Choroid plexus epithelial cell (primary cell): ENCODE data around the gene NCBP3.
"Not testable (repeated sequence)": the region's sequence is repeated elsewhere in the genome, so short reads cannot be mapped to it uniquely, and the experiment has no call there.

Experiments used
- DNase-seq: peaks from one replicate; pipeline ENCODE4 v3.0.0-alpha.2; 2010; ENCODE audit warnings: low read depth
- H3K4me3 ChIP-seq: 2 replicates; pipeline ENCODE4 v1.5.1; 2011; ENCODE audit warnings: low read depth, mild to moderate bottlenecking, control low read depth, low read length, moderate library complexity
- TF ChIP-seq, protein P1 (sequence below): conservative IDR thresholded peaks from 2 replicates; pipeline ENCODE4 v1.5.1; 2011; ENCODE audit warnings: low read depth, mild to moderate bottlenecking, control low read depth, inconsistent platforms, low read length, moderate library complexity

The NCBP3 gene

DNA sequence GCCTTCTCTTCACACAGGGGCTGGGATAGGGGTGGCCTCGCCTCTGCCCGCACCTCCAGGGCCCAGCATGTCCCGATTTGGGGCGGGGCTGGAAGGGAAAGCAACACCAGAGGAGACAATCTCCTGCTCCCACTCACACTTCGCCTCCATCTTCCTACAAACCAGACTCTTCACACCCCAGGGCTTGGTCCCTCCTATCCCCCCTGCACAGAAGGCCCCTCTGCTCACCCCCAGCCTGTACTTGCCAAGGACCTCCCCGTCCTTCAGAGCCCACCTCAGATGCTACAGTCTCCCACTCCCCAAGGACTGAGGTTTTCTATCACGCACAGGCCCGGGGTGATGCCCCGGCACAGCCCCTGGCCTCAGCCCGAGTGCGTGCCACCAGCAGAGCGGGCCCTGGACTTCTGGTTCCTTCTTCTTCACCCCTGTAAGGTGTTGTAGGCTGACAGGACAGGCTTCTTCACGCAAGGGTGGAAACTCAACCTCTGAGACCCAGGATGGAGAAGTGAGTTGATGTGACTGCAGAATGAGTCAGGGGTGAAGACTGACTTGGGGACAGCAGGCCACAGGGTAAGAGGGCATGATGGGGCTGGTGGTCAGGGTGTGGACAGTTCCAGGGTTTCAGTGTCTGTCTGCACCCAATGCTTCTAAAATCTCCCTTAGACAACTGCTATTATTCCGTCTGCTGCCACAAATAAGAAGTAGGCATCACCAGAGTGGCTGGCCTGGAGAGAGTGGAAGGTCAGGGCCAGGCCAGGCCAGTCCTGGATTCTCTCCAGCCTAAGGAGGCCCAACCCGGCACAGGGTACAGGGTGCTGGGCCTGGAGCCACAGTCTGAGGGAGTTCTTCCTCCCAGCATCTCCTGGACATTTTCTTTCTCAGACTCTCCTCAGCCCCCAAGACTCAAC is 47.5 kb downstream of the NCBP3 start:
- DNase-seq: no peak
- TF ChIP-seq, protein P1, sequence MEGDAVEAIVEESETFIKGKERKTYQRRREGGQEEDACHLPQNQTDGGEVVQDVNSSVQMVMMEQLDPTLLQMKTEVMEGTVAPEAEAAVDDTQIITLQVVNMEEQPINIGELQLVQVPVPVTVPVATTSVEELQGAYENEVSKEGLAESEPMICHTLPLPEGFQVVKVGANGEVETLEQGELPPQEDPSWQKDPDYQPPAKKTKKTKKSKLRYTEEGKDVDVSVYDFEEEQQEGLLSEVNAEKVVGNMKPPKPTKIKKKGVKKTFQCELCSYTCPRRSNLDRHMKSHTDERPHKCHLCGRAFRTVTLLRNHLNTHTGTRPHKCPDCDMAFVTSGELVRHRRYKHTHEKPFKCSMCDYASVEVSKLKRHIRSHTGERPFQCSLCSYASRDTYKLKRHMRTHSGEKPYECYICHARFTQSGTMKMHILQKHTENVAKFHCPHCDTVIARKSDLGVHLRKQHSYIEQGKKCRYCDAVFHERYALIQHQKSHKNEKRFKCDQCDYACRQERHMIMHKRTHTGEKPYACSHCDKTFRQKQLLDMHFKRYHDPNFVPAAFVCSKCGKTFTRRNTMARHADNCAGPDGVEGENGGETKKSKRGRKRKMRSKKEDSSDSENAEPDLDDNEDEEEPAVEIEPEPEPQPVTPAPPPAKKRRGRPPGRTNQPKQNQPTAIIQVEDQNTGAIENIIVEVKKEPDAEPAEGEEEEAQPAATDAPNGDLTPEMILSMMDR: no peak
- no peak overlapping the region for H3K4me3 ChIP-seq

DNA sequence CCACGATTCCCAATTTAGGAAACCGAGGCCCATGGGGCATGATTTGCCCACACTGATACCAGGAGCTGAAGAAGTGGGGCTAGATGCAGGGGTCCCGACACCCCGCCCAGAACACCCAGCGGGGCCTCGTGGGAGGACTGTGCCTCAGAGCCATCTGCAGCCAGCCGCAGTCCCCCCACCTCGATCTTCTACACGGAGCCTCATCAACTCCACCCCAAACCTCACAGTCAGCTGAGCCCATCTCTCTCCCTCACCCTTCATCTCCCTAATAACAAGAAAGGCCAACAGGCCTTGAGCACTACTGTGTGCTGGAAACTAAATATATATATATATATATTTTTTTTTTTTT is 49.2 kb downstream of the NCBP3 start:
- TF ChIP-seq, protein P1: no peak
- no peak overlapping the region for H3K4me3 ChIP-seq
- no peak for DNase-seq

DNA sequence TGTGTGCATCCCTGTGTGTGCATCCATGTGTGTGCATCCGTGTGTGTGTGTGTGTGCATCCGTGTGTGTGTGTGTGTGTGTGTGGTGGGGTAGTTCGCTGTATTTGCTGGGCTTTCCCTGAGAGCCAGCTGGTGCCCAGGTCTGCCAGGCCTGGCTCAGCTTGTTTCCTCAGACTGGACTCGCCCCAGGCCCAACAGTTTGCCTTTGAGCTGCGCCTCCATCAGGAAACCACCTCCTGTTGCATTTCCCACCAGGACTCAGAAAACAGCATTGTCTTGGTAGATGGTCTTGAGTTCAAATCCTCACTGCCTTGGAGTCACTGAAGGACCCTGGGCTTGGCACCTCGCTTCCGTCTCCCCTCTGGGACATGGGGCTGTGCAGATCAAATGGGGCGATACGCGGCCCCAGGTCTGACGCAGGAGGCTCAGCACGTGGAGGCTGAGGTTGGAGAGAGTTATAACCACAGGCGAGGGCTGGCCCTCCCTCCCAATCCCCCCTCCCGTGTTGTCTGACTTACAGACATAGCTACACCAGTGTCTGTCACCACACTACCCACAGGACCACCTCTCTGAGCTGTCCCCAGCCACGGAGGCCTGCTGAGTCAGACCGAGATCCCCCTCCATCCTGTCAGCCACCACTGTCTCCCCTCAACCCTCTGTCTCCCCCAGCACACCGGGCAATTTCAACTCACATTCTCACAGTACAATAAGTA is 49.8 kb downstream of the NCBP3 start:
- TF ChIP-seq, protein P1: no peak
- H3K4me3 ChIP-seq: no peak overlapping the region
- no peak for DNase-seq

DNA sequence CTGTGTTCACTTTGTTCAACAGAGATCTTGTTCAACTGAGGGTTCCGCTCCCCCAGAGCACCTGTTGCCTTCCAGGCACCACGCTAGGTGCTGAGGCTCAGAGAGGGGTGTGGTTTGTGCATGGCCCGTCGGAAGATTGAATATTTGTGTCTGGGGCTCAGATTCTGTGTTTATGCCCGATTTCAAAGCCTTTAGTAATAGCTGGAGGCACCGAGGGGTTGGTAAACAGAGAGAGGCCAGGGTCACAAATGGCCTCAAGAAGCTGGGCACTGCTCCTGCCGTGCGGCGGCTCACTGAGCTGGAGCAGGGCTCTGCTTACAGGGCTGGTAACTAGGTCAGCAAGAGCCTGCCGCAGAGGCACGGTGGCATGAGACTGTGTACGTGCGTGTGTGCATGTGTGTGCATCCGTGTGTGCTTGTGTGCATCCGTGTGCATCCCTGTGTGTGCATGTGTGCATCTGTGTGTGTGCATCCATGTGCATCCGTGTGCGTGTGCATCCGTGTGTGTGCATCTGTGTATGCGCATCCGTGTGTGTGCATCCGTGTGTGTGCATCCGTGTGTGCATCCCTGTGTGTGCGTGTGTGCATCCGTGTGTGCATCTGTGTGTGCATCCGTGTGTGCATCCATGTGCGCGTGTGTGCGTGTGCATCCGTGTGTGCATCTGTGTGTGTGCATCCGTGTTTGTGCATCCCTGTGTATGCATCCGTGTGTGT is 50.5 kb downstream of the NCBP3 start:
- no peak overlapping the region for H3K4me3 ChIP-seq
- no peak for DNase-seq
- TF ChIP-seq, protein P1: no peak

DNA sequence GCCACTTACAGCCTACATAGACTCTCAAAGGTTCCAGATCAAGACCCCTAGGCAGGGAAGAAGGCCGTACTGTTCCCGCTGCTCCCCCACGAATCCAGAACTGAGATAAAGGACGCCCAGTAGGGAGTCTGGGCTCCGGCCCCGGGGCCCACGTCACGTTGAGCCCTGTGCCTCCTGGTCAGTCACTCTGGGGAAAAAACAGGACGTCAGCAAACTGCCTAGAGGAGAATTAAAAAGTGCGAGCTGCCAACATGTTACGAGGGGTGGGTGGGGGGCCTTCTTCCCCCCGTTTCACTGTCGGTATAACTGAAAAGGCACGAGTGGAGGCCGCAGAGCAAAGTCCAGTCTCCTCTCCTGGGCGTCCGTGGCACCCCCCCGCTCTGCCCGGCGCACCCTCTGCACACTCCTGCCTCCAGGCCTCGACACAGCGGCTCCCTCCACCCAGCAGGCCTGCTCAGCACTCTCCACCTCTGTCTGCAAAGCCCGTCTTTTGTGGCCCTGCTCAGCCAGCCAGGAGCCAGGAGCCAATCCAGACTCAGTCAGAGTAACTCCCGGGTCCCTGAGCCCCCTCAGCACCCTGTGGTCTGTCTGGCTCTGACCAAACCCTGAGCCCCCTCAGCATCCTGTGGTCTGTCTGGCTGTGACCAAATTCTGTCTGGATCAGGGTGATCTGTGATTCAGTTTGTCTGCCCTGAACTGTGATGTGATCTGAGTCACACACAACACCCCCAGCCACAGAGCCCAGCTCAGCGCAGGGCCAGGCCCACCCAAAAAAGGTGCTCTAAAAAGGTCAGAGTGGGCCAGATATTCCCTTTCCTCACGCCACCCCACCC is 51.3 kb downstream of the NCBP3 start:
- no peak overlapping the region for H3K4me3 ChIP-seq
- DNase-seq: peak; percentile 56
- TF ChIP-seq, protein P1: no peak

DNA sequence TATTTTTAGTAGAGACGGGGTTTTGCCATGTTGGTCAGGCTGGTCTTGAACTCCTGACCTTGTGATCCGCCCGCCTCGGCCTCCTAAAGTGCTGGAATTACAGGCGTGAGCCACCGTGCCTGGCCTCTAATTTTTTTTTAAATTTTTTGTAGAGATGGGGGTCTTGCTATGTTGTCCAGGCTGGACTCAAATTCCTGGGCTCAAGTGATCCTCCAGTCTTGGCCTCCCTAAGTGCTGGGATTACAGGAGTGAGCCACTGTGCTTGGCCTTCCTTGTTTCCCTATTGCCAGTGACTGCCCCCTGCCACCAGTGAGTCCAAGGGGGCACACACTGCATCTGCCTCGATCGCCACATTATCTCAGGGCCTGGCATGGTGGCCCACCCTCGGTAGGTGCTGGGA is 51.9 kb downstream of the NCBP3 start:
- H3K4me3 ChIP-seq, DNase-seq: not testable (repeated sequence)

DNA sequence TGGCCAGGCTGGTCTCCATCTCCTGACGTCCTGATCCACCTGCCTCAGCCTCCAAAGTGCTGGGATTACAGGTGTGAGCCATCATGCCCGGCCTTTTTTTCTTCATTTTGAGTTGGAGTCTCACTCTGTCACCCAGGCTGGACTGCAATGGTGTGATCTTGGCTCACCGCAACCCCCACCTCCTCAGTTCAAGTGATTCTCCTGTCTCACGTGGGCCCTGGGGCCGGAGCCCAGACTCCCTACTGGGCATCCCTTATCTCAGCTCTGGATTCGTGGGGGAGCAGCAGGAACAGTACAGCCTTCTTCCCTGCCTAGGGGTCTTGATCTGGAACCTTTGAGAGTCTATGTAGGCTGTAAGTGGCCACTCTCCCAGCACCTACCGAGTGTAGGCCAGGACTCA is 52.8 kb downstream of the NCBP3 start:
- not testable (repeated sequence) for H3K4me3 ChIP-seq, DNase-seq
